Right lobe of liver (tissue), 4 donors: ENCODE results near the gene CCR1.

Experiments
- CTCF ChIP-seq, 4 donors: fragments of 200-600 bp in 3 of 4; fragments of 450-650 bp in 1 of 4; IDR thresholded peaks; one replicate each; pipeline versions ENCODE4 v1.5.1 to v1.8.0; 2016 to 2022; ENCODE audit warnings: antibody characterized with exemption in 4 of 4, mild to moderate bottlenecking in 2 of 4
- POLR2A ChIP-seq: fragments of 450-650 bp; IDR thresholded peaks from one replicate; pipeline ENCODE4 v1.6.1; 2017; ENCODE audit warnings: antibody characterized with exemption, mild to moderate bottlenecking
- donor health status: DM: no; HTN: no; CAD: no.
- donor health status: DM: no; HTN: no; CAD: no.
- donor health status: DM: no; HTN: yes; CAD: no.

DNA sequence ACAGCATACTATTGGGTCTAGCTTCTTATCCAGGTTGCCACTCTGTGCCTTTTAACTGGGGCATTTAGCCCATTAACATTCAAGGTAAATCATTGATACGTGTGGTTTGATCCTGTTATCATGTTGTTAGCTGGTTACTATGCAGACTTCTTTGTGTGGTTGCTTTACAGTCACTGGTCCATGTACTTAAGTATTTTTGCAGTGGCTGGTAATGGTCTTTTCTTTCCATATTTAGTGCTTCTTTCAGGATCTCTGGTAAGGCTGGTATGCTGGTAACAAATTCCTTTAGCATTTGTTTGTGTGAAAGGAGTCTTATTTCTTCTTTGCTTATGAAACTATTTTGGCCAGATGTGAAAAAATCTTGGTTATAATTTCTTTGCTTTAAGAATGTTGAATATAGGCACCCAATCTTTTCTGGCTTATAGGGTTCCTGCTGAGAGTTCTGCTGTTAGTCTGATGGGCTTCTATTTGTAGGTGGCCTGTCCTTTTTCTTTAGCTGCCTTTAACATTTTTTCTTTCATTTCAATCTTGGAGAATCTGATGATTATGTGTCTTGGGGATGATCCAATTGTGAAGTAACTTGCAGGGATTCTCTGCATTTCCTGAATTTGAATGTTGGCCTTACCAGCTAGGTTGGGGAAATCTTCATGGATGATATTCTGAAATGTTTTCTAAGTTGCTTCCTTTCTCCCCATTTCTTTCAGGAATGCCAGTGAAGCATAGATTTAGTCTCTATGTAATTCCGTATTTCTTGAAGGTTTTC lies 39.3 kb downstream of the CCR1 start:
- TF ChIP-seq CTCF (IDR thresholded peaks at IDR 0.05) (no peak), POLR2A (no peak)
